Measurements from ENCODE around the gene ACSL6. TPM values are rescaled to one million over a fixed set of nuclear protein-coding genes. Genes with fewer than 3 reads are reported as not detected.

Gene ACSL6
- total RNA-seq, 4 donors from 2014 or later: 0.17 to 0.82 TPM; not detected in 2

GRCh38 chr5:132037353-132037752 lies 25.9 kb upstream of the ACSL6 start:
- TF ChIP-seq CTCF (IDR thresholded peaks at IDR 0.05; ENCODE audit: low read depth): no peak

GRCh38 chr5:132033122-132033521 lies 21.7 kb upstream of the ACSL6 start:
- no peak for TF ChIP-seq CTCF (IDR thresholded peaks at IDR 0.05; ENCODE audit: low read depth)

GRCh38 chr5:132032196-132032595 lies 20.7 kb upstream of the ACSL6 start:
- TF ChIP-seq CTCF (IDR thresholded peaks at IDR 0.05; ENCODE audit: low read depth): no peak

- no peak for TF ChIP-seq CTCF (IDR thresholded peaks at IDR 0.05; ENCODE audit: low read depth)
Measured at GRCh38 chr5:132030610-132031009, 19.2 kb upstream of the ACSL6 start.

GRCh38 chr5:132029609-132030330 lies 18.3 kb upstream of the ACSL6 start:
- TF ChIP-seq CTCF (IDR thresholded peaks at IDR 0.05; ENCODE audit: low read depth): no peak

- TF ChIP-seq CTCF (IDR thresholded peaks at IDR 0.05; ENCODE audit: low read depth): no peak
Measured at GRCh38 chr5:132027027-132027426, 15.6 kb upstream of the ACSL6 start.

- TF ChIP-seq CTCF (IDR thresholded peaks at IDR 0.05; ENCODE audit: low read depth): no peak
Measured at GRCh38 chr5:132026516-132027008, 15.1 kb upstream of the ACSL6 start.

All from subcutaneous adipose tissue (tissue), 4 donors.